Measurements from ENCODE around the gene GPR61. TPM values are rescaled to one million over a fixed set of nuclear protein-coding genes. Genes with fewer than 3 reads are reported as not detected.

GPR61 gene
- total RNA-seq, 1 experiment from 2014 or later = 0.07 TPM

- no peak overlapping the region for H2AFZ ChIP-seq (ENCODE audit: low read length)
- 0 out of 2 replicates have a peak, but pooled peaks cover 8% of the 10 kb centered on the region for H3K27me3 ChIP-seq (ENCODE audit: low read length)
- H3K36me3 ChIP-seq (ENCODE audit: low read depth, low read length) = no peaks in the 10 kb centered on the region
- H3K4me1 ChIP-seq (ENCODE audit: insufficient read depth, low read length) = no peaks in the 10 kb centered on the region
- TF ChIP-seq EZH2 (IDR thresholded peaks at IDR 0.05; ENCODE audit: low read length, unreplicated experiment) = no peak
- no peak for TF ChIP-seq CTCF (conservative IDR thresholded peaks at IDR 0.05; ENCODE audit: low read depth, low read length)
- no peak for TF ChIP-seq EZH2phosphoT487 (IDR thresholded peaks at IDR 0.05; ENCODE audit: borderline replicate concordance, low read length)
- H3F3A ChIP-seq (ENCODE audit: low read length, unreplicated experiment) = no peaks in the 10 kb centered on the region
- H3K79me2 ChIP-seq (ENCODE audit: low read length) = no peaks in the 10 kb centered on the region
- no peaks in the 10 kb centered on the region for H4K20me1 ChIP-seq (ENCODE audit: low read length)
- H3K9me2 ChIP-seq (replicated peaks; ENCODE audit: low read length) = no peaks in the 10 kb centered on the region
- no peak for ATAC-seq
- no peak for DNase-seq
- H3K9me3 ChIP-seq (ENCODE audit: low read length) = no peaks in the 10 kb centered on the region
- H3K27ac ChIP-seq (ENCODE audit: low read length) = no peak overlapping the region
- intact Hi-C loops (cut with micrococcal nuclease) = no loop called here
- H3K9ac ChIP-seq (ENCODE audit: low read length) = no peak overlapping the region
- H3K4me2 ChIP-seq (ENCODE audit: low read length) = no peak overlapping the region
- BruUV-seq (replicated peaks) = no TSS peak
- H3K4me3 ChIP-seq (ENCODE audit: low read length) = no peak overlapping the region
- CTCF ChIA-PET = interaction anchor here (1.1 kb wide), 1 partner anchor 47 kb away, joined by 6 read pairs; the partner anchor contains the start of gene ATXN7L2
- POLR2A ChIA-PET (ENCODE audit: unreplicated experiment) = no interaction called here
Observed at GRCh38 chr1:109530457-109531087, 9.1 kb upstream of the GPR61 start.

- Histone ChIP-seq H2AFZ (ENCODE audit: low read length) (no peak overlapping the region), H3K27ac (ENCODE audit: low read length) (no peak overlapping the region), H4K20me1 (ENCODE audit: low read length) (no peaks in the 10 kb centered on the region), H3K27me3 (ENCODE audit: low read length) (0 out of 2 replicates have a peak, but pooled peaks cover 8% of the 10 kb centered on the region), H3K9me2 (replicated peaks; ENCODE audit: low read length) (no peaks in the 10 kb centered on the region), H3K4me2 (ENCODE audit: low read length) (no peak overlapping the region), H3F3A (ENCODE audit: low read length, unreplicated experiment) (no peaks in the 10 kb centered on the region), H3K4me1 (ENCODE audit: insufficient read depth, low read length) (no peaks in the 10 kb centered on the region), H3K36me3 (ENCODE audit: low read depth, low read length) (no peaks in the 10 kb centered on the region), H3K79me2 (ENCODE audit: low read length) (no peaks in the 10 kb centered on the region), H3K9me3 (ENCODE audit: low read length) (no peaks in the 10 kb centered on the region), H3K4me3 (ENCODE audit: low read length) (no peak overlapping the region), H3K9ac (ENCODE audit: low read length) (no peak overlapping the region)
- DNase-seq (no peak), ATAC-seq (no peak)
- TF ChIP-seq EZH2phosphoT487 (IDR thresholded peaks at IDR 0.05; ENCODE audit: borderline replicate concordance, low read length) (no peak), EZH2 (IDR thresholded peaks at IDR 0.05; ENCODE audit: low read length, unreplicated experiment) (no peak), CTCF (conservative IDR thresholded peaks at IDR 0.05; ENCODE audit: low read depth, low read length) (no peak)
- CTCF ChIA-PET = interaction anchor here (0.7 to 1.9 kb wide), 4 partner anchors 27 to 41 kb away, joined by 3 to 34 read pairs (median 10); partner anchors contain the start of gene CYB561D1
- no TSS peak for BruUV-seq (replicated peaks)
- POLR2A ChIA-PET (ENCODE audit: unreplicated experiment) = no interaction called here
- intact Hi-C loops (cut with micrococcal nuclease) = no loop called here
Observed at GRCh38 chr1:109531380-109531779, 8.3 kb upstream of the GPR61 start.

GRCh38 chr1:109531826-109532364, 7.8 kb upstream of the GPR61 start:
- CTCF ChIA-PET = interaction anchor here (0.7 to 1.9 kb wide), 5 partner anchors 16 to 41 kb away, joined by 3 to 34 read pairs (median 9); partner anchors contain the start of genes CYB561D1 and GNAI3
- no peak overlapping the region for H3K4me3 ChIP-seq (ENCODE audit: low read length)
- no peaks in the 10 kb centered on the region for H3K4me1 ChIP-seq (ENCODE audit: insufficient read depth, low read length)
- DNase-seq (no peak), ATAC-seq (no peak)
- H3K27me3 ChIP-seq (ENCODE audit: low read length) = 0 out of 2 replicates have a peak, but pooled peaks cover 3% of the 10 kb centered on the region
- H3K4me2 ChIP-seq (ENCODE audit: low read length) = no peak overlapping the region
- no TSS peak for BruUV-seq (replicated peaks)
- H2AFZ ChIP-seq (ENCODE audit: low read length) = no peak overlapping the region
- POLR2A ChIA-PET (ENCODE audit: unreplicated experiment) = interaction anchor here (0.5 kb wide), 1 partner anchor 24 kb away, joined by 3 read pairs; no protein-coding TSS in a partner anchor
- no peaks in the 10 kb centered on the region for H3K79me2 ChIP-seq (ENCODE audit: low read length)
- H4K20me1 ChIP-seq (ENCODE audit: low read length) = no peaks in the 10 kb centered on the region
- intact Hi-C loops (cut with micrococcal nuclease) = loop anchor here (1.0 kb wide), 2 partner anchors 34 to 42 kb away; no protein-coding TSS in a partner anchor
- no peak overlapping the region for H3K27ac ChIP-seq (ENCODE audit: low read length)
- H3K36me3 ChIP-seq (ENCODE audit: low read depth, low read length) = no peaks in the 10 kb centered on the region
- H3F3A ChIP-seq (ENCODE audit: low read length, unreplicated experiment) = no peaks in the 10 kb centered on the region
- no peaks in the 10 kb centered on the region for H3K9me3 ChIP-seq (ENCODE audit: low read length)
- H3K9me2 ChIP-seq (replicated peaks; ENCODE audit: low read length) = no peaks in the 10 kb centered on the region
- no peak overlapping the region for H3K9ac ChIP-seq (ENCODE audit: low read length)
- no peak for TF ChIP-seq CTCF (conservative IDR thresholded peaks at IDR 0.05; ENCODE audit: low read depth, low read length)
- TF ChIP-seq EZH2phosphoT487 (IDR thresholded peaks at IDR 0.05; ENCODE audit: borderline replicate concordance, low read length) = no peak
- TF ChIP-seq EZH2 (IDR thresholded peaks at IDR 0.05; ENCODE audit: low read length, unreplicated experiment) = no peak

Measured in PC-3 (cell line).